ENCODE data around the gene NAA16.
"Not testable (repeated sequence)": the region's sequence is repeated elsewhere in the genome, so short reads cannot be mapped to it uniquely, and the experiment has no call there.

Gene NAA16

DNA sequence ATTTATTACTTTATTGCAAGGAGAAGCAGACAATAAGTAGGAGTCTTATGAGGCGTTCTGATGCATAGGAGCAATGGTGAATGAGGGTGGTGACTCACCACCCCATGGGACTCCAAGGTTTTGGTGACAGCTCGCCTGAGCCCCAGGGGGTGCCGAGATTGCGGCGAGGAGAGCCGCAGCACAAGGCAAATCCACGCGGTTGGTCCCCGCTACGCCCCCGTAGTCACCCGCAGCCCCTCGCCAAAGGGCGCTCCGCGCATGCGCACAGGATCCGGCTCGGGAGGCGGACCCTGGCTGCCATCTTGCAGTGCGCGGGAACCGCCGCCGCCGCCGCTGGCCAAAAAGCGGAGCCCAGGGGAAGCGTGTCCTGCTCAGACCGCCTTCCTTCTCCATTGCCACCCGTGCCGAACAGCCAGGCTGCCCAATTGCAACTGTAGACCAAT is at the start of gene NAA16:
TSS of gene NAA16 (plus strand) at position 305 of the 443 bp plus-strand sequence. CDS start 262 bp downstream, outside the sequence.
- H3K27ac ChIP-seq, result peak within 1 kb of the TSS; percentile 75
- peak; percentile 36 for DNase-seq (ENCODE audit: low read depth, low spot score)

DNA sequence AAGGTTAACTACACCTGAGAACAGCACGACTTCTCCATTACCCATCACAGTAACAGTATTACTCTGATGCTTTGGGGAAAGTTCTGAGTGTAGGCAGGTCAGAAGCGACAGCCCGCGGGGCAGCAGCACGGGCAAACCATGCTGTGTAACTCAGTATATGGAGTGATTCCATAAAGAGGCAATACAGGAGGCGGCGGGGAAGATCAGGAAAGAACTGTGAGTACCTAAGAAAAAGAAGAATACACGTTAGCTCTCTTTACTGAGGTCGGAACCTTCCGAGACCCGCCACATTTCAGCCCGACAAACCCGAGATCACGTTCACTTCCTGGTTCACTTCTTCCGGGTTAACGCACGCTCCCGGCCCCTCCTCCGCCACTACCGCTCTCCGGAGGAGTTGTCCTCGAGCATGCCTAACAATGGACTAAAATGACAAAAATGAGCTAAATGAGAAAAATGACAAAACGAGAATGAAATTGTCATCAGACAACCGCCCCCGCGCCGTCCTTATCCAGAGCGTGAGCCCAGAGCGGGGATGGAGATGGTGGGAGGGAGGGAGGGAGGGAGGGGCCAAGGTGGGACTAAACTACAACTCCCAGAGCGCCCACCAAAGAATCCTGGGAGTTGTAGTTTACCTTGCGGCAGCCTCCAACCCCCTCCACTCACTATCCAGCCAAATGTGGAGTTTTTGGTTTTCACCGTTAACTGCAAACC is 47.7 kb upstream of the NAA16 start, which contains the start of gene MTRF1:
TSS of gene MTRF1 (minus strand) at position 316 of the 711 bp plus-strand sequence. CDS start 2,669 bp downstream, outside the sequence.
- DNase-seq (ENCODE audit: low read depth, low spot score), result no peak
- peak within 1 kb of the TSS; percentile 61 for H3K27ac ChIP-seq

GRCh38 chr13:41267106-41267505 is 44.0 kb upstream of the NAA16 start:
- no peak for DNase-seq (ENCODE audit: low read depth, low spot score)
- H3K27ac ChIP-seq, result no peak overlapping the region

- DNase-seq (ENCODE audit: low read depth, low spot score), result no peak
- no peak overlapping the region for H3K27ac ChIP-seq
These were observed 42.3 kb upstream of the NAA16 start for GRCh38 chr13:41268764-41269163.

- H3K27ac ChIP-seq, result no peak overlapping the region
- DNase-seq (ENCODE audit: low read depth, low spot score), result no peak
These were observed 39.4 kb upstream of the NAA16 start for GRCh38 chr13:41271456-41272285.

- H3K27ac ChIP-seq, result no peak overlapping the region
- DNase-seq (ENCODE audit: low read depth, low spot score), result no peak
These were observed 37.1 kb upstream of the NAA16 start for GRCh38 chr13:41273831-41274441.

DNA sequence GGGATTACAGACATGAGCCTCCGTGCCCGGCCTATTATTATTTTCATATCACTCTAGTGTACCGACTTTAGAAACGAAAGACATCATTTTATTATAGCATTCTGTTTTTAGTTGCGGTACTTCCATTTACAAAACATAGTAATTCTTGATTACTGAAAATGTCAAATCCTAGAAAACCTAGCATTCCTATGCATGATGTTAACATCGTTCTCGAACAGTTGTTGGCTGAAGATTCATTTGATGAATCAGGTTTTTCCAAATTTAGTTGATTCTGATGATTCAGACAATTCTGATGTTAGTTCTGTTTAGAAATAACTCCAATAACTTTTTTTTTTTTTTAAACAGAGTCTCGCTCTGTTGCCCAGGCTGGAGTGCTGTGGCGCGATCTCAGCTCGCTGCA is 36.2 kb upstream of the NAA16 start:
- H3K27ac ChIP-seq, result no peak overlapping the region
- DNase-seq (ENCODE audit: low read depth, low spot score), result no peak

DNA sequence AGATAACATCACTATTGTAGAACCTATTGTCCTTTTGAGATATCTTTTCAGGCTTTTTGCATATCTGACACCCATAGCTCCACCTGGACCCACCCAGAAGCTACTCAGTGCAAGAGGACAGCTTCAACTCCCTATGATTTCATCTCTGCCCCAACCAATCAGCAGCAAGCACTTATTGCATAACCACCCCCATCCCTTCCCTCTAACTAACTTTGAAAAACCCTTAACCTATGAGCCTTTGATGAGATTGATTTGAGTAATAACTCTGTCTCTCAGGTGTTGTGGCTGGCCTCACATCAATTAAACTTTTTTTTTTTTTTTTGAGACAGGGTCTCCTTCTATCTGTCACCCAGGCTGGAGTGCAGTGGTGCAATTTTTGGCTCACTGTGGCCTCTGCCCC is 34.2 kb upstream of the NAA16 start:
- no peak for DNase-seq (ENCODE audit: low read depth, low spot score)
- H3K27ac ChIP-seq, result no peak overlapping the region

- DNase-seq (ENCODE audit: low read depth, low spot score); H3K27ac ChIP-seq: not testable (repeated sequence)
These were observed 31.9 kb upstream of the NAA16 start for GRCh38 chr13:41279156-41279555.

- no peak overlapping the region for H3K27ac ChIP-seq
These were observed 28.9 kb upstream of the NAA16 start for GRCh38 chr13:41282129-41282571.

DNA sequence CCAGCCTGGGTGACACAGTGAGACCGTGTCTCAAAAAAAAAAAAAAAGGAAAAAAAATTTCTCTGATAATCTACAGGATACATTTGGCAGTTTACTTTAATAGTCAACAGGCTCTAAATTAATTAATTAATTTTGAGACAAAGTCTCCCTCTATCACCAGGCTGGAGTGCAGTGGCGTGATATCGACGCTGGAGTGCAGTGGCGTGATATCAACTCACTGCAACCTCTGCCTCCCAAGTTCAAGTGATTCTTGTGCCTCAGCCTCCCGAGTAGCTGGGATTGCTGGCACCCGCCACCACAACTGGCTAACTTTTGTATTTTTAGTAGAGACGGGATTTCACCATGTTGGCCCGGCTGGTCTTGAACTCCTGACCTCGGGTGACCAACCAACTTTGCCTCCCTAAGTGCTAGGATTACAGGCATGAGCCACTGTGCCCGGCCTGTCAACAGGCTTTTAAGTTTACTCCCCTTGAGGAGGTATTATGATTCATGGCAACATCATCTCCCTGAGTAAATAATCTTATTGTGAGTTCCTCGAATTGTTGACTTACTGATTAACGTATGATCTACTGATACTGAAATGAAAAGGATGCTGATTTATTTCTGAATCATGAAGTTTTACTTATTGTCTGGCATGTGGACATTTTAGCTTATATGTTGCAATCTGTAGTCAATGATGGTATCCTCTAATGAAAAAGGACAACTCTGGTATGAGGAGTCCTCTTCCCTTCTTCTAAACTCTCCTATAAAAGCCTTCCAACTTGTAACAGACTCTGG is 26.4 kb upstream of the NAA16 start:
- peak overlapping the region; percentile 99 for H3K27ac ChIP-seq
- peak; percentile 98 for DNase-seq (ENCODE audit: low read depth, low spot score)

More at GRCh38 chr13:41282129-41282571, 28.9 kb upstream of the NAA16 start:
- no peak for DNase-seq (ENCODE audit: low read depth, low spot score)

- peak overlapping the region; percentile 99 for H3K27ac ChIP-seq
- DNase-seq (ENCODE audit: low read depth, low spot score), result no peak
These were observed 24.7 kb upstream of the NAA16 start for GRCh38 chr13:41286370-41286769.

GRCh38 chr13:41289463-41289881 is 21.6 kb upstream of the NAA16 start:
- DNase-seq (ENCODE audit: low read depth, low spot score), result no peak
- H3K27ac ChIP-seq, result no peak overlapping the region

- H3K27ac ChIP-seq, result no peak overlapping the region
- DNase-seq (ENCODE audit: low read depth, low spot score), result no peak
These were observed 19.8 kb upstream of the NAA16 start for GRCh38 chr13:41291246-41291645.

DNA sequence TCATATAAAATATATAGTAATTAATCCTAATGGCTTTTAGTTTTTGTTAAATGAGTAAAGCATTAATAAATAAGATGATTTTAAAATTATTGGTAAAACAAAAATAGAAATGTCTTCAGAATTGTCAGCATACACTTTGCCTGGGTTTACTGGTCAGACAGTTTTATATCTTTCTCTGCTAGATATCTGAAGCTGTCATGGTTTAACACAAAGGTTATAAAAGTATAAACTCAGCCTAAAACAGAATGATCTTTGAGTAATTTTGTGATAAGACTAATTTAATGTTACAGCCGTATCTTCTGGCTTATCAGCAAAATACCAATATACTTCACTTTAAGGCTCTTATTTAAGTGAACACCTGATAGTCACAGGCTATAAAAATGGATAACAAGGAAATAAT is 17.8 kb upstream of the NAA16 start:
- no peak overlapping the region for H3K27ac ChIP-seq
- DNase-seq (ENCODE audit: low read depth, low spot score), result no peak

- H3K27ac ChIP-seq, result no peak overlapping the region
- no peak for DNase-seq (ENCODE audit: low read depth, low spot score)
These were observed 16.2 kb upstream of the NAA16 start for GRCh38 chr13:41294914-41295313.

GRCh38 chr13:41295973-41296372 is 15.1 kb upstream of the NAA16 start:
- no peak for DNase-seq (ENCODE audit: low read depth, low spot score)
- no peak overlapping the region for H3K27ac ChIP-seq

- no peak for DNase-seq (ENCODE audit: low read depth, low spot score)
- H3K27ac ChIP-seq, result no peak overlapping the region
These were observed 14.0 kb upstream of the NAA16 start for GRCh38 chr13:41296879-41297646.

Data from epithelial cell of prostate (primary cell).